Gastrocnemius medialis (tissue), 4 donors: Measurements from ENCODE around the gene MXRA8. TPM values are rescaled to one million over a fixed set of nuclear protein-coding genes. Genes with fewer than 3 reads are reported as not detected.

Source experiments
- ATAC-seq, 2 donors: fragments of 150-250 bp; one replicate each; pipeline ENCODE4 v1.9.1; 2016
- DNase-seq, 2 donors: peaks; one replicate each; pipeline ENCODE4 v3.0.0-alpha.2; 2019
- H3K27ac ChIP-seq, 4 donors: fragments of 200-600 bp; sonication (generic); 1 replicate in 1 of 4; 2 replicates in 3 of 4; pipeline ENCODE4 v1.5.1; 2016 to 2018; ENCODE audit warnings: mild to moderate bottlenecking in 2 of 4, moderate library complexity in 1 of 4
- H3K27me3 ChIP-seq, 3 donors: fragments of 200-600 bp; sonication (generic) in 2 of 3; 1 replicate in 1 of 3; 2 replicates in 2 of 3; pipeline versions ENCODE4 v1.5.1 to v1.6.0; 2016 to 2019; ENCODE audit warnings: mild to moderate bottlenecking in 1 of 3, moderate library complexity in 1 of 3
- H3K36me3 ChIP-seq, 2 donors: fragments of 200-600 bp; sonication (generic) in 1 of 2; one replicate each; pipeline ENCODE4 v1.5.1; 2017 to 2018
- H3K4me1 ChIP-seq, 2 donors: fragments of 200-600 bp; sonication (generic) in 1 of 2; one replicate each; pipeline ENCODE4 v1.5.1; 2016 to 2017; ENCODE audit warnings: mild to moderate bottlenecking in 2 of 2
- H3K4me3 ChIP-seq, 4 donors: fragments of 200-600 bp; sonication (generic) in 3 of 4; 1 replicate in 1 of 4; 2 replicates in 3 of 4; pipeline ENCODE4 v1.5.1; 2016 to 2019; ENCODE audit warnings: mild to moderate bottlenecking in 2 of 4
- H3K9me3 ChIP-seq, 3 donors: fragments of 200-600 bp; sonication (generic) in 2 of 3; 1 replicate in 1 of 3; 2 replicates in 2 of 3; pipeline ENCODE4 v1.5.1; 2016 to 2019
- POLR2A ChIP-seq, 2 donors: fragments of 450-650 bp; IDR thresholded peaks; one replicate each; pipeline ENCODE4 v1.6.1; 2017; ENCODE audit warnings: antibody characterized with exemption in 2 of 2, mild to moderate bottlenecking in 2 of 2, moderate library complexity in 2 of 2
- in situ Hi-C, 4 donors: fragments of 200-750 bp; cut with MboI; loops; one replicate each; pipeline versions ENCODE4 v1.15.0 to v1.8.0; 2017; ENCODE audit warnings: low sequenced_read_pairs in 4 of 4
- intact Hi-C: fragments of 100-400 bp; cut with DNase I; formaldehyde crosslinking; loops from one replicate; pipeline ENCODE4 v1.15.1; 2023; ENCODE audit warnings: low total_unique reads
- total RNA-seq, 4 donors: library from RNA; depleted of rRNA; stranded (reverse); fragments of >200 nt; gene quantifications; one replicate each; pipeline versions ENCODE4 v1.1.0 to v1.2.3, GENCODE V29; 2016
- TF ChIP-seq, protein P1 (sequence below), 5 experiments: fragments of 450-650 bp in 3 of 5; fragments of 200-600 bp in 2 of 5; sonication (generic) in 2 of 5; IDR thresholded peaks in 4 of 5; conservative IDR thresholded peaks in 1 of 5; 1 replicate in 4 of 5; 2 replicates in 1 of 5; pipeline ENCODE4 v1.5.1; 2016 to 2019; ENCODE audit warnings: antibody characterized with exemption in 5 of 5, mild to moderate bottlenecking in 3 of 5, moderate library complexity in 3 of 5

MXRA8 gene
- total RNA-seq, 4 donors from 2014 or later = 13.9 to 41.9 (median 34.2) TPM

DNA sequence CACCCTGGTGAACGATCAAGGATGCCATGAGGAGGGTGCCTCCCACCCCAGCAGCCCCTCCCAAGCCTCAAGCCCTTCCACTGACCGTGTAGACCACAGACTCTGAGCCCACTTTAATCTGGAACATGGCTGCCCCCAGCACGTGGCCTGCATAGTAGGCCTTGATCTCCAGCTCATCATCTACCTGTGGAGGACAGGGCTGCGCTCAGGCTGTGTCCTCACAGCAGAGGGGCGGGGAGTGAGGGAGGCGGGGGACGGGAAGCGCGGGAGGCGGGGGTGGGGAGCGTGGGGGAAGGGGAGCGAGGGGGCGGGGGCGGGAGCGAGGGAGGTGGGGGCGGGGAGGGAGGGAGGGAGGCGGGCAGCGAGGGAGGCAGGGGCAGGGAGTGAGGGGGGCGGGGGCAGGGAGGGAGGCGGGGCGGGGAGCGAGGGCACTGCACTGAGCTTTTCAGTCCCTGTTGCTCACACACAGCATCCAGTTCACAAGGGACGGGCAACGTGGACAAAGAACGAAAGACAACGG is 42.9 kb downstream of the MXRA8 start:
- peaks cover 0 to 61% of the 10 kb centered on the region in 2 donors for H3K36me3 ChIP-seq
- H3K4me1 ChIP-seq = peaks cover 15 to 24% of the 10 kb centered on the region in 2 donors
- ATAC-seq (no peak), DNase-seq (no peak)
- intact Hi-C loops = loop anchor here (10.0 kb wide), 1 partner anchor 361 kb away; the partner anchor contains the start of gene NOC2L
- no peaks in the 10 kb centered on the region for H3K27me3 ChIP-seq
- H3K27ac ChIP-seq = no peak overlapping the region
- no peaks in the 10 kb centered on the region for H3K9me3 ChIP-seq
- TF ChIP-seq, protein P1, sequence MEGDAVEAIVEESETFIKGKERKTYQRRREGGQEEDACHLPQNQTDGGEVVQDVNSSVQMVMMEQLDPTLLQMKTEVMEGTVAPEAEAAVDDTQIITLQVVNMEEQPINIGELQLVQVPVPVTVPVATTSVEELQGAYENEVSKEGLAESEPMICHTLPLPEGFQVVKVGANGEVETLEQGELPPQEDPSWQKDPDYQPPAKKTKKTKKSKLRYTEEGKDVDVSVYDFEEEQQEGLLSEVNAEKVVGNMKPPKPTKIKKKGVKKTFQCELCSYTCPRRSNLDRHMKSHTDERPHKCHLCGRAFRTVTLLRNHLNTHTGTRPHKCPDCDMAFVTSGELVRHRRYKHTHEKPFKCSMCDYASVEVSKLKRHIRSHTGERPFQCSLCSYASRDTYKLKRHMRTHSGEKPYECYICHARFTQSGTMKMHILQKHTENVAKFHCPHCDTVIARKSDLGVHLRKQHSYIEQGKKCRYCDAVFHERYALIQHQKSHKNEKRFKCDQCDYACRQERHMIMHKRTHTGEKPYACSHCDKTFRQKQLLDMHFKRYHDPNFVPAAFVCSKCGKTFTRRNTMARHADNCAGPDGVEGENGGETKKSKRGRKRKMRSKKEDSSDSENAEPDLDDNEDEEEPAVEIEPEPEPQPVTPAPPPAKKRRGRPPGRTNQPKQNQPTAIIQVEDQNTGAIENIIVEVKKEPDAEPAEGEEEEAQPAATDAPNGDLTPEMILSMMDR (IDR thresholded peaks at IDR 0.05 in 4 of 5, conservative IDR thresholded peaks at IDR 0.05 in 1 of 5) = no peak
- no peak for TF ChIP-seq POLR2A (IDR thresholded peaks at IDR 0.05)
- H3K4me3 ChIP-seq = no peak overlapping the region
- in situ Hi-C loops = no loop called here

DNA sequence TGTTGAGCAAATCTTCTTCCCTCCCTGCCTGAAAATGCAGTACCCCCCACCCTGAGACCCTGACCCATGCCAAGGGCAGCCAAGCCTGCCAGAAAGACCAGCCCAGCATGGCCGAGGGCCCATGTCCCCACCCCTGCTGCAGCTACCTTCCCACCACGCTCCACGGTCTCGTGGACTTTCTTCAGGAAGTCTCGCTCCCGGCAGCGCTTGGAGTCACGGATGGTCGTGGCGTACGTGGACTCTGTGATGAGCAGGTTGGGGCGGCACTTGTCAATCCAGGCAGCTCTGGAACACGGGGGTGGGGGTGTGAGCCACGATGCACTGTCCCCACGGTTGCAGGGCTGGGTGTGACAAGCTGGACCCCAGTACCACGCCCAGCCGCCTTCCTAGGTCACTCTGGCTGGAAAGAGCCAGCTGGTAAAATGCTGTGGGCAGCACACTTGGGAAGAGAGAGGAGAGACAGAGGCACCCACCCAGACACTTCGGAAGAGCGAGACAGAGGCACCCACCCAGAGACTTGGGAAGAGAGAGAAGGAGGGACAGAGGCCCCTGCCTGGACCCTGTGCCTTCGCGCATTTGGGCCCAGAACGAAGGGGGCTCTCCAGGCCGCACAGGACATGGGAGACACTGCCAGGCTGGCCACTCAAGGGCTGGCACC is 43.5 kb downstream of the MXRA8 start:
- in situ Hi-C loops (no loop called here), intact Hi-C loops (loop anchor here (10.0 kb wide), 1 partner anchor 360 kb away; the partner anchor contains the start of gene NOC2L)
- ATAC-seq = no peak
- no peak for TF ChIP-seq POLR2A (IDR thresholded peaks at IDR 0.05)
- TF ChIP-seq, protein P1 (IDR thresholded peaks at IDR 0.05 in 4 of 5, conservative IDR thresholded peaks at IDR 0.05 in 1 of 5) = no peak
- H3K27ac ChIP-seq = no peak overlapping the region
- H3K27me3 ChIP-seq = no peaks in the 10 kb centered on the region
- peaks cover 15 to 24% of the 10 kb centered on the region in 2 donors for H3K4me1 ChIP-seq
- H3K9me3 ChIP-seq = no peaks in the 10 kb centered on the region
- H3K36me3 ChIP-seq = peaks cover 0 to 54% of the 10 kb centered on the region in 2 donors
- H3K4me3 ChIP-seq = no peak overlapping the region
- DNase-seq = no peak

DNA sequence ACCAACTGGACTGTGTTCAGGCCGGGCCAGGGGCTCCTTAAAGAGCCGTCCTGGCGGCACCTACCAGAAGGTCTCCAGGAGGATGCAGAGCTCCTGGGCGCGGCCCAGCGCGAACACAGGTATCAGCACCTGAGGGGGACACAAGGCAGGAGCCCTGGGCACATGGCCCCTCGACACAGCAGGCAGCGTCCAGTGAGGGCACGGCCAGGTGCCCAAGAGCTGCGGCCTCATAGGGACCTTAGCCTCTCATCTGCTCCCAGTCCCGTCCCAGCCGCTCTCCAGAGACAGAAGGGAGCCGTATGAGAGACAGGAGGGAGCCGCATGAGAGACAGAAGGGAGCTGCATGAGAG is 44.1 kb downstream of the MXRA8 start:
- no peaks in the 10 kb centered on the region for H3K9me3 ChIP-seq
- ATAC-seq (no peak), DNase-seq (no peak)
- in situ Hi-C loops (no loop called here), intact Hi-C loops (loop anchor here (10.0 kb wide), 1 partner anchor 359 kb away; the partner anchor contains the start of gene NOC2L)
- no peak overlapping the region for H3K4me3 ChIP-seq
- no peak overlapping the region for H3K27ac ChIP-seq
- TF ChIP-seq POLR2A (IDR thresholded peaks at IDR 0.05) = no peak
- TF ChIP-seq, protein P1 (IDR thresholded peaks at IDR 0.05 in 4 of 5, conservative IDR thresholded peaks at IDR 0.05 in 1 of 5) = no peak
- peaks cover 20 to 28% of the 10 kb centered on the region in 2 donors for H3K4me1 ChIP-seq
- H3K27me3 ChIP-seq = no peaks in the 10 kb centered on the region
- peaks cover 0 to 50% of the 10 kb centered on the region in 2 donors for H3K36me3 ChIP-seq

DNA sequence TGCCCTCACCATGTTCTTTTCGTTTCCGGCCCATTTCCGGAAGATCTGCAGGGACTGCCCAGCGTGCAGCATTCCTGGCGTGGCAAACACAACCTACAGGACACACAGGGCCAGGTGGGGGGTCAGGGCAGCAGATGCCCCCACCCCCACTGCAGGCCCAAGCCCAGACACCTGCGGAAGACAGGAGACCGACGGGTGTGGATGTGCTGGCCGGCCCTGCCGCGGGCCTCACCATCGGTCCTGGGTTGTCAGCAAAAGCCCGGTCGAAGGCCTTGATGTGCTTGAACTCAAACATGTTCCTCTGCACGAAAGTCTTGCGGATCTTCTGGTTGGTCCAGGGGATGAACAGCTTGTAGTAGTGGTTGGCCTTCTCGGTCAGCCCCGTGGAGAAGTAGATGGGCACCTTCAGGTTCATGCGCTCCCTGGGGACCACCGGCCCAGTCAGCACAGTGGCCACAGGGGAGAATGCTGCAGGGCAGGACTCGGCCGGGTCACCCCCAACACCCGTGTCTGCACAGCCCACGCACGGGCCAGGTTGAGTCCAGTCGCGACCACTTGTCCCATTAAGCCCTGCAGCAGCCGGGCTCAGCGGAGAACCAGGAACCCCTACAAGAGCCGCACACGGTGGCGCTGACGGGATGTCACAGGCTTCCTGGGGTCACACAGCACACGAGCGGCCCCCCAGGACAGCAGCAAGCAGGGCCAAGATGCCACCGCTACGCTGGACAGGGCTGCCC is 44.7 kb downstream of the MXRA8 start:
- Histone ChIP-seq H3K27ac (peak overlapping the region in 1 of 4 donors; percentile 38), H3K4me3 (no peak overlapping the region), H3K36me3 (peaks cover 0 to 47% of the 10 kb centered on the region in 2 donors), H3K27me3 (no peaks in the 10 kb centered on the region), H3K9me3 (no peaks in the 10 kb centered on the region), H3K4me1 (peaks cover 20 to 29% of the 10 kb centered on the region in 2 donors)
- TF ChIP-seq, protein P1 (IDR thresholded peaks at IDR 0.05 in 4 of 5, conservative IDR thresholded peaks at IDR 0.05 in 1 of 5) = no peak
- TF ChIP-seq POLR2A (IDR thresholded peaks at IDR 0.05) = no peak
- ATAC-seq (no peak), DNase-seq (no peak)
- intact Hi-C loops = loop anchor here (10.0 kb wide), 1 partner anchor 359 kb away; the partner anchor contains the start of gene NOC2L
- in situ Hi-C loops = no loop called here
